ENCODE data around the gene SNAPIN.
A peak's percentile ranks its signal among the peaks of the same experiment; 100 is the strongest.

The SNAPIN gene, protein sequence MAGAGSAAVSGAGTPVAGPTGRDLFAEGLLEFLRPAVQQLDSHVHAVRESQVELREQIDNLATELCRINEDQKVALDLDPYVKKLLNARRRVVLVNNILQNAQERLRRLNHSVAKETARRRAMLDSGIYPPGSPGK

DNA sequence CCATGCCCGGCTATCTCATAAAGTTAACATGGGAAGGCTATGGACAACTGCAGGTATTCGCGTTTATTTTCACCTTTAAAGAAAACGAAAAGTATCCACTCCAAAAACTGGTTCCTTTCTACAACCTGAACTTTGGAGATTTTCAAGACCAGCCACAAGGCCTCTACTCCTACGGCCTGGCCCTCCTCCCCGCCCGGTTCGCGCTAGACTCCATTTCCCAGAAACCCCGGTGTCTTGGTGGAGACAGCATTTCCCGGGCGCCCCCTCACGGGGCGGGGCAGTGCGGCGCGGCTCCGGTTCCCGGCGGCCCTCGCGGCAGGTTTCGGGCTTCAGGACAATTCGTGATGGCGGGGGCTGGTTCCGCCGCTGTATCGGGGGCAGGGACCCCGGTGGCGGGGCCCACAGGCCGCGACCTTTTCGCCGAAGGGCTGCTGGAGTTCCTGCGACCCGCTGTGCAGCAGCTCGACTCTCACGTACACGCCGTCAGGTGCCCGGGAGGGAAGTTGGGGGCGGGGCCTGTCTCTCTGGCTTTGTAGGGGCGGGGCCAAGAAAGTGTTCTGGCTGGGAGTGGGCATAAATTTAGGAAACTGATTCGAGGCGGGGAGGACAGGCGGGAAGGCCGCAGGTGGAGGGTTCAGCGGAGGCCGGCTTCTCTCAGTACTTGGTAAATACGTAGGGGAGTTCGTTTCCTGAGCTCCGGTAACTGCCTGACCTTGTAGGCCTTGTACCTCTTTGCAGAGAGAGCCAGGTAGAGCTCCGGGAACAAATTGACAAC, at the start of gene SNAPIN:
TSS of gene SNAPIN (plus strand) at position 304 of the 775 bp plus-strand sequence. CDS start at position 345, 41 bp downstream.
- Histone ChIP-seq H3K36me3 (ENCODE audit: control insufficient read depth in 1 of 2, insufficient read depth in 2 of 2, low read length in 2 of 2) (peaks cover 24 to 29% of the 10 kb centered on the region in 2 donors), H3K9me3 (ENCODE audit: control insufficient read depth in 1 of 2, low read length in 2 of 2) (no peaks in the 10 kb centered on the region), H3K4me3 (ENCODE audit: low read depth in 1 of 2, low read length in 2 of 2) (peak within 1 kb of the TSS; percentile 88 to 96), H3K4me1 (ENCODE audit: control insufficient read depth in 1 of 2, insufficient read depth in 2 of 2, low read length in 2 of 2) (peaks cover 7 to 11% of the 10 kb centered on the region in 2 donors), H3K27me3 (ENCODE audit: low read depth, low read length) (no peaks in the 10 kb centered on the region), H3K27ac (ENCODE audit: low read length) (peak within 1 kb of the TSS; percentile 86)

DNA sequence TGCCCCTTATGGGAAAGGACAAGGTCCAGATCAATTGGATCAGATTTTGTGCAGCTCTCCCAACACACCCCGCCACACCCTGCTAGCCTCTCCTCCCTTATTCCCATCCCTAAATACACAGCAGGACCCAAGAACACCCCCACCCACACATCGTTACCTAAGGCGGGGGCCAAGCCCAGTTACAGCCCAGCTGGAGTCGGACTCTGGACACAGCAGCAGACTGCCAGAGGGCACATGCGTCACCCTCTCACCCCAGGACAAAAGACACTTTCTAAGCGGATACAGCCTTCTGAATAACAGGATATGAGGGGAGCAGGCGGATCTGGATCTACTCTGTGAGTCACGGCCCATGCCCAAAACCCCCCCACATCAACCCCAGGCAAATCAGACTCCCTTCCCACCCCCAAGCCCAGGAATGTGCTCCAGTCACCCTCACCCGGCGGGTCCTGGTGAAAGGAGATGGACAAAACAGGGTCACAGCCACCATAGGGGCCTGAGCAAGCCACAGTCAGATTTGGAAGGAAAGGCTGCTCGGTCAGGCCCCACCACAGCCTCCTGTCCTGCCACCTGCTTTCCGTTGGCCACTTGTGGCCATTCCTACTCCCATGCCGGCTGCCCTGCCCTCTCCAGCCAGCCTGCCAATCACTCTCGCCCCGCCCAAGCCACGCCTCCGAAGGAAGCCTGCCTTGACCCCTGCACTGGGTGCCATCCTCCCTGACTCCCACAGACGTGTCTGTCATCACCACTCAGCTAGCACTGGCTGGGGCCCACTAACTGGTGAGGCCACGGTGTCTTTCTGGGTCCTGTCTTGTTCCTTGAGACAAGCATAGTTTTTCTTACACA, 49.5 kb upstream of the SNAPIN start:
- peak overlapping the region; percentile 72 for H3K27ac ChIP-seq (ENCODE audit: low read length)
- peaks cover 16 to 25% of the 10 kb centered on the region in 2 donors for H3K36me3 ChIP-seq (ENCODE audit: control insufficient read depth in 1 of 2, insufficient read depth in 2 of 2, low read length in 2 of 2)
- peaks cover 18 to 23% of the 10 kb centered on the region in 2 donors for H3K4me1 ChIP-seq (ENCODE audit: control insufficient read depth in 1 of 2, insufficient read depth in 2 of 2, low read length in 2 of 2)
- H3K4me3 ChIP-seq (ENCODE audit: low read depth in 1 of 2, low read length in 2 of 2): peak overlapping the region; percentile 21 to 52
- no peaks in the 10 kb centered on the region for H3K27me3 ChIP-seq (ENCODE audit: low read depth, low read length)
- no peaks in the 10 kb centered on the region for H3K9me3 ChIP-seq (ENCODE audit: control insufficient read depth in 1 of 2, low read length in 2 of 2)

DNA sequence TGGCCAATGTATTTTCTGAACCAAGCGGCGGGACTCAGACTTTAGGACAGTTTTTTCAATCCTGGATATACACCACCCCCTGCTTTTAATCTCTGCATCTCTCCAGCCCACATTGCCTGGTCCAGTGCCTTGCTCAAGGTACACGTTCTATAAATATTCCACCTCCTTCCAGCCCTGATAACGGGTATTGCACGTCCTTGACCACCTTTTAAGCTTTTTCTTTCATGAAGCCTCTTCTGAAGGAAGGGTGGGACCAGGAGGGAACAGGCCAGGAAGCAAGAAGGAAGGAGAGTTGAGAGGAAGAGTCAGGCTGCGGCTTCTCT, 49.0 kb upstream of the SNAPIN start:
- peaks cover 18 to 23% of the 10 kb centered on the region in 2 donors for H3K4me1 ChIP-seq (ENCODE audit: control insufficient read depth in 1 of 2, insufficient read depth in 2 of 2, low read length in 2 of 2)
- peak overlapping the region; percentile 72 for H3K27ac ChIP-seq (ENCODE audit: low read length)
- H3K27me3 ChIP-seq (ENCODE audit: low read depth, low read length): no peaks in the 10 kb centered on the region
- peak overlapping the region in 1 of 2 donors; percentile 9 for H3K4me3 ChIP-seq (ENCODE audit: low read depth in 1 of 2, low read length in 2 of 2)
- no peaks in the 10 kb centered on the region for H3K9me3 ChIP-seq (ENCODE audit: control insufficient read depth in 1 of 2, low read length in 2 of 2)
- H3K36me3 ChIP-seq (ENCODE audit: control insufficient read depth in 1 of 2, insufficient read depth in 2 of 2, low read length in 2 of 2): peaks cover 16 to 25% of the 10 kb centered on the region in 2 donors

DNA sequence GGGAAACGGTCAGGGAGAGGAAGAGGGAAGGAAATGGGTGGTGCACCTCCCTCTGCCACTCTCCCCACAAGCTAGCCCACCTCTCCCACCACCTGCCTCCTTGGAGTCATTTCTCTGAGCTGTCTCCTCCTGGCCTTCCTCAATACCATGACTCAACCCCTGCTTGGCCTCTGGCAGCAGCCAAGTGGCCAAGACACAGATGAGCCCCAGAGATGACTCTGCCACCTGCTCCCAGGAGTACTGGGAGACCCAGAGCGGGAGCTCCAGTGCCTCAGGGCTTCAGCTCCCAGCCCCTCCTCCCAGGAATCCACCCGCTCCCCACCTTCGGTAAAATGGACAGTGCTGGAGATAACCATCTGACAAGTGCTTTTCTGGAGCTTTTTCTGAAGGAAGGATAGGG, 48.2 kb upstream of the SNAPIN start:
- Histone ChIP-seq H3K36me3 (ENCODE audit: control insufficient read depth in 1 of 2, insufficient read depth in 2 of 2, low read length in 2 of 2) (peaks cover 16 to 25% of the 10 kb centered on the region in 2 donors), H3K4me1 (ENCODE audit: control insufficient read depth in 1 of 2, insufficient read depth in 2 of 2, low read length in 2 of 2) (peaks cover 18 to 23% of the 10 kb centered on the region in 2 donors), H3K9me3 (ENCODE audit: control insufficient read depth in 1 of 2, low read length in 2 of 2) (no peaks in the 10 kb centered on the region), H3K4me3 (ENCODE audit: low read depth in 1 of 2, low read length in 2 of 2) (peak overlapping the region in 1 of 2 donors; percentile 9), H3K27me3 (ENCODE audit: low read depth, low read length) (no peaks in the 10 kb centered on the region), H3K27ac (ENCODE audit: low read length) (peak overlapping the region; percentile 72)

DNA sequence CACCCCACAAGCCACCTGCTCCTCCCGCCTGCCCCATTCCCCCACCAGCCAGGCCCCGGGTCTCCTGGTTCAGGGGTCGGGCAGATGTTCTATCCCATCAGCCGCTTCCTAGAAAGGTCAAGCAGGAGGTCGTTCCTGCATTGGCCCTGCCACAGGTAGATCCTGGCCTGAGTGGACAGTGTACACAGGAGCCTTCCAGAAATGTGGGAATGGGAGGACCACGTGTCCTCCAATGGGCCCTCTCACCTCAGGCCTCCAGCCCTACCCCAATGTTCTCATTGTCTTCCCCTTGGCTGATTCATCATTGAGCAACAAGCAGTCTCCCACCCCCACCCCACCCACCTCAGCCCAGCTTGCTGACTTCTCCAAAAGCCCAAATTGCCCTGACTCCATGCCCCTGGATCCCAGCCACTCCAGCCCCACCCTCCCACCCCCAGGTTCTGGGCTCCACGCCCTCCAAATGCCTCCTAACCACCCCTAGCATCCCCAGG, 47.6 kb upstream of the SNAPIN start:
- Histone ChIP-seq H3K27me3 (ENCODE audit: low read depth, low read length) (no peaks in the 10 kb centered on the region), H3K4me1 (ENCODE audit: control insufficient read depth in 1 of 2, insufficient read depth in 2 of 2, low read length in 2 of 2) (peaks cover 18 to 23% of the 10 kb centered on the region in 2 donors), H3K36me3 (ENCODE audit: control insufficient read depth in 1 of 2, insufficient read depth in 2 of 2, low read length in 2 of 2) (peaks cover 16 to 20% of the 10 kb centered on the region in 2 donors), H3K4me3 (ENCODE audit: low read depth in 1 of 2, low read length in 2 of 2) (peak overlapping the region in 1 of 2 donors; percentile 9), H3K9me3 (ENCODE audit: control insufficient read depth in 1 of 2, low read length in 2 of 2) (no peaks in the 10 kb centered on the region), H3K27ac (ENCODE audit: low read length) (peak overlapping the region; percentile 98)

DNA sequence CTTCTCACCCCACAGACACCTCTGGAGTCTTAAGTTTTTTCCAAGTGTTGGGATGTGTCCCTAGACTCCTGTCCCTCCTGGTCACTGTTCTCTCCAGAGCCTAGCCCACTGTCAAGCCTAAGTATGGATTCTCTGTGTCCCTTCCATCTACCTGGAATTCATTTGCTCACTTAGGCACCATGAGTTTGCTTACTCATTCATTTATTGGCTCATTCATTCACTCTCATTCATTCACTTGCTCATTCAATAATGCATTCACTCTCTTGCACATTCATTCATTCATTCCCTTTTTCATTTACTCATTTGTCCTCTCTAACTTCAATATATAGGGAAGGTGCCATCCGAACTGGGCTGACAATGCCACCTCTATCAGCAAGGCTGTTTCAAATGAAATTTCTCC, 47.1 kb upstream of the SNAPIN start:
- H3K4me3 ChIP-seq (ENCODE audit: low read depth in 1 of 2, low read length in 2 of 2): peak overlapping the region; percentile 78 to 89
- peak overlapping the region; percentile 98 for H3K27ac ChIP-seq (ENCODE audit: low read length)
- no peaks in the 10 kb centered on the region for H3K9me3 ChIP-seq (ENCODE audit: control insufficient read depth in 1 of 2, low read length in 2 of 2)
- H3K27me3 ChIP-seq (ENCODE audit: low read depth, low read length): no peaks in the 10 kb centered on the region
- H3K36me3 ChIP-seq (ENCODE audit: control insufficient read depth in 1 of 2, insufficient read depth in 2 of 2, low read length in 2 of 2): peaks cover 16 to 17% of the 10 kb centered on the region in 2 donors
- H3K4me1 ChIP-seq (ENCODE audit: control insufficient read depth in 1 of 2, insufficient read depth in 2 of 2, low read length in 2 of 2): peaks cover 18 to 23% of the 10 kb centered on the region in 2 donors

DNA sequence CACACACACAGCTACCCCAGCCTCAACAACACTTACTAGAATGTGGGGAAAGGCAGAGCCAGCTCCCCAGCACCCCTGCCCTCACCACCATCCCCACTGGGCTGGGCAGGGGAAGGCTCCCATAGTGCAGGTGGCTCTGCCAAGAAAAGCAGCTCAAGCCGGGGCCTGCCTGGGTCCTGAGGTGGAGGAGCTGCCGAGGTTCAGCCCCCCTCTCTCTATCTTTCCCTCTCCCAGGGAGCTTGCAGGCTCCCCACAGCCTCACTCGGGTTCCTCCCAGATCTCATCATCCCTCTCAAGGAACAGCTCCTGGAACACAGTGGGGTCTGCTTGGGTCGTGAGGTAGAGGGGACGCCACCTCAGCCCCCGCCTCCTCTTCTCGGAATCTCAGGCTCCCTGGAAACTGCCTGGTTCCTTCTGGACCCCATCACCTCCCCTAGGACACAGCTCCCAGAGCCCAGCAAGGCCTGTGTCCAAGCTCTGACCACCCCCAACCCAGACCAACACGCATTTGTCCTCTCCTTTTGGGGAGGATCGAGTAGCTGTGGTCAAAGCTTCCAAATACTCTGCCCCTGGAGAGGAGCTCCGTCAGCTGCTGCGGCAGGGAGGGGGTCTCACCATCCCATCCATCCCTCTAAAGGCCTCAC, 46.3 kb upstream of the SNAPIN start:
- H3K9me3 ChIP-seq (ENCODE audit: control insufficient read depth in 1 of 2, low read length in 2 of 2): no peaks in the 10 kb centered on the region
- no peaks in the 10 kb centered on the region for H3K27me3 ChIP-seq (ENCODE audit: low read depth, low read length)
- peaks cover 25 to 30% of the 10 kb centered on the region in 2 donors for H3K4me1 ChIP-seq (ENCODE audit: control insufficient read depth in 1 of 2, insufficient read depth in 2 of 2, low read length in 2 of 2)
- peaks cover 8% of the 10 kb centered on the region in 2 donors for H3K36me3 ChIP-seq (ENCODE audit: control insufficient read depth in 1 of 2, insufficient read depth in 2 of 2, low read length in 2 of 2)
- peak overlapping the region; percentile 78 to 89 for H3K4me3 ChIP-seq (ENCODE audit: low read depth in 1 of 2, low read length in 2 of 2)
- H3K27ac ChIP-seq (ENCODE audit: low read length): peak overlapping the region; percentile 98

DNA sequence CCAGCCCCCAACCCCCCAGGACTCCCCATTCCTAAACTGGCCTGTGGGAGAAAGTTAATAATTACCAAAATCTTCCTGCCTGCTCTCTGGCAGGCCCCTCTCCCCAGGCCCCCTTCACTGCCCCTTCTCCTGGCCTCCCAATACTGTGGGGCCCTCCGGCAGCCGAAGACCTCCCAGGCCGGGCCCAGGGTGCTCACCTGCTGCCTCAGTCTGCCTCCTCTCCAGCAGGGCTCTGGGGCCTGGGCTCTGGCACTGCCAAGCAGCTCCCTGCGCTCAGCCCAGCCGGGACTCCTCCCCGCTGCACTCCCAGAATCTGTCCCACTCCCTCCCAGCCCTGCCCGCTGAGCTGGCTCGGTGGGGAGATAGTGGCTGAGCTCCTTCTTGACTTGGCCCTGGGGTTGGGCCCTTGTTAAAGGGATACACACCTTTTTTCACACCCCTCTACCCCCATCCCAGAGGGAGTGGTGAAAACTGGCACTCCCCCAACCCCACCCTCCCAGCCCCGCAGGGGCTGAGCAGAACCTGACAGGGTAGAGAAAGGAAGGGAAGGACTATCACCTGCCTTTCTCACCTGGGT, 45.7 kb upstream of the SNAPIN start, which contains the start of gene S100A16:
TSS of gene S100A16 (minus strand) at position 383 of the 577 bp plus-strand sequence. CDS start 4,986 bp downstream, outside the sequence.
- no peaks in the 10 kb centered on the region for H3K9me3 ChIP-seq (ENCODE audit: control insufficient read depth in 1 of 2, low read length in 2 of 2)

DNA sequence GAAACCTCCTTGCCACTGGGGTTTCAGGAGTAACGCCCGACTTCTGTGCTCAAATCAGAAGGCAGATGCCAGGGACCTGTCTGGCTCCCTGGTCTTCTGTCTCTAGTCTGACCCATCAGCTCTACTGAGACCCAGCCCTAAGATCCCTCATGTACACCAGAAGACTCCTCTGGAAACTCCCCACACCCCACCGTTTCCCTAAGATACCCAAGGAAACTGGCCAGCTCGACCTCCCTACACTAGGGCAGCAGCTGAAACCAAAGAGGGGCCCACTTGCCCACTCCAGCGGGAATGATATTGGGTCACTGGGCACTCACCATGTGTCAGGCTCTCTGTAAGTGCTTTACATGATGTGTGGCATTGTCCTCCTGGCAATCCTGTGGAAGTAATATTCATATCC, 45.1 kb upstream of the SNAPIN start:
- H3K27ac ChIP-seq (ENCODE audit: low read length): peak overlapping the region; percentile 98
- peak overlapping the region; percentile 78 to 89 for H3K4me3 ChIP-seq (ENCODE audit: low read depth in 1 of 2, low read length in 2 of 2)
- H3K4me1 ChIP-seq (ENCODE audit: control insufficient read depth in 1 of 2, insufficient read depth in 2 of 2, low read length in 2 of 2): peaks cover 25 to 30% of the 10 kb centered on the region in 2 donors
- no peaks in the 10 kb centered on the region for H3K36me3 ChIP-seq (ENCODE audit: control insufficient read depth in 1 of 2, insufficient read depth in 2 of 2, low read length in 2 of 2)
- H3K9me3 ChIP-seq (ENCODE audit: control insufficient read depth in 1 of 2, low read length in 2 of 2): no peaks in the 10 kb centered on the region
- H3K27me3 ChIP-seq (ENCODE audit: low read depth, low read length): no peaks in the 10 kb centered on the region

More for the DNA sequence above, 45.7 kb upstream of the SNAPIN start, which contains the start of gene S100A16:
- H3K4me1 ChIP-seq (ENCODE audit: control insufficient read depth in 1 of 2, insufficient read depth in 2 of 2, low read length in 2 of 2): peaks cover 25 to 30% of the 10 kb centered on the region in 2 donors
- peak within 1 kb of the TSS; percentile 78 to 89 for H3K4me3 ChIP-seq (ENCODE audit: low read depth in 1 of 2, low read length in 2 of 2)
- H3K27me3 ChIP-seq (ENCODE audit: low read depth, low read length): no peaks in the 10 kb centered on the region
- H3K27ac ChIP-seq (ENCODE audit: low read length): peak within 1 kb of the TSS; percentile 98
- H3K36me3 ChIP-seq (ENCODE audit: control insufficient read depth in 1 of 2, insufficient read depth in 2 of 2, low read length in 2 of 2): peaks cover 2% of the 10 kb centered on the region in 2 donors

DNA sequence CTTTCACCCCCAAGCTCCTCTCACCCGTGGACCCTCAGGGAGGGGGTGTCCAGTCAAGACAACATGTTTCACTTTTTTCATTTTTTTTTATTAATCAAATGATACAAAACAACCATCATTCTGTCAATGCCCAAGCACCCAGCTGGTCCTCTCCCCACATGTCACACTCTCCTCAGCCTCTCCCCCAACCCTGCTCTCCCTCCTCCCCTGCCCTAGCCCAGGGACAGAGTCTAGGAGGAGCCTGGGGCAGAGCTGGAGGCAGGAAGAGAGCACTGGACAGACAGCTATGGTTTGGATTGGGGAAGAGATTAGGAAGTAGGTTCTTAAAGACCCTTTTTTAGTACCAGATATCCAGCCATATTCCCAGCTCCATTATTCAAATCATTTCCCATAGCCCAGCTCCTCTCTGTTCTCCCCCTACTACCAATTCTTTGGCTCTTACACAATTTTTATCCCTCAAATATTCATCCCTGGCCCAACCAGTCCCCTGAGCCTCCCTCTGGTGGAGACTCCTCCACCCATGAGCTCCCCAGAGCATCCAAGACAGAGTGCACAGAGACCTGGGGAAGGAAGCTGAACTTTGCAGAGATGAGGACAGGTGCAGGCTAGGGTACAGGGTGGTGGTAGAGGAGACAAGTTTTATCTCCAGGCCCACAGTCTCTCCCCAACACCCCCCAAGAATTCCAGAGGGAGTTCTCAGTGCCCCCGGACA, 44.2 kb upstream of the SNAPIN start:
- H3K4me3 ChIP-seq (ENCODE audit: low read depth in 1 of 2, low read length in 2 of 2): no peak overlapping the region
- H3K4me1 ChIP-seq (ENCODE audit: control insufficient read depth in 1 of 2, insufficient read depth in 2 of 2, low read length in 2 of 2): peaks cover 24 to 30% of the 10 kb centered on the region in 2 donors
- H3K27me3 ChIP-seq (ENCODE audit: low read depth, low read length): no peaks in the 10 kb centered on the region
- H3K27ac ChIP-seq (ENCODE audit: low read length): peak overlapping the region; percentile 7
- peaks cover 0 to 9% of the 10 kb centered on the region in 2 donors for H3K36me3 ChIP-seq (ENCODE audit: control insufficient read depth in 1 of 2, insufficient read depth in 2 of 2, low read length in 2 of 2)
- no peaks in the 10 kb centered on the region for H3K9me3 ChIP-seq (ENCODE audit: control insufficient read depth in 1 of 2, low read length in 2 of 2)
